Stimulated activated CD8-positive, alpha-beta memory T cell treated with anti-CD3 and anti-CD28 coated beads, Interleukin-12 subunit alpha, Interleukin-12 subunit beta, amount 100 ng/mL, for 24 hours (primary cell): Measurements from ENCODE around the gene GPR37L1.
"Not testable (repeated sequence)": the region's sequence is repeated elsewhere in the genome, so short reads cannot be mapped to it uniquely, and the experiment has no call there.

Experiments used
- DNase-seq: peaks from one replicate; pipeline ENCODE4 v3.0.0-alpha.2; 2020; ENCODE audit errors: extremely low read depth

Gene GPR37L1

DNA sequence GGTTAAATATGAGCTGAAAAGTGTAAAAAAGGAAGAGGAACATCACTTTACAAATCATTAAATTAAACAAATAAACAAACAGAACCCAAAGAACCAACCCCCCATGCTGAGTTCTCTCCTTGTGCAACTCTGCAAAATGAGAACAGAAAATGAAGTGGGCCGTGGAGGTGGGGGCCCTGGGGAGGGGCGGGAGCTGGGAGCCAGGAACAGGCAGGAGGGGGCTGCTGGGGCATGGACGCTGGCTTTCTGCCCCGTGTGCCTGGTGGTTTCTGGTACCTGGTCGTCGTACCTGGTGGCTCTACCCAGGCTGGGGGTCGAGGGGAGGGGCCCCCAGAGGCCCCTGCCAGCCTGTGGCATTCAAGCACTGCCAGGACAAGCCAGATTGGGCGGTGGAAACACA, 10.8 kb downstream of the GPR37L1 start:
- DNase-seq, result no peak

DNA sequence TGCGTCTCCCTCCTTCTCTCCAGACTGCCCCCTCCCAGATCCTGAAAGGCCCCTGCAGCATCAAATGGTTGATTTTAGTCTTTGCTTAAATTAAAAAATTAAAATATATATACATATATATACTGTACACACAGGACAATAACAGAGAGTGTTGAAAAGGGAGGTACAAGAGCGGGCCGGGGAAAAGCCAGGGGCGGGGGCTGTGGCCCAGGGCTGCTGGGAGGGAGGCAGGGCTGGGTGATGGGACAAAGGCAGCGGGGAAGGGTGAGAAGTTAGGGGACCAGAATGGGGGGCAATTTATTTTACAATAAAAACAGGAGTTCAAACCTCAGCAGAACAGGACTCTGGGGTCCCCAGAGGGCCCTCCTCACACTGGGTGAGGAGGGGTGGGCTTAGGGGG, 11.3 kb downstream of the GPR37L1 start:
- no peak for DNase-seq

DNA sequence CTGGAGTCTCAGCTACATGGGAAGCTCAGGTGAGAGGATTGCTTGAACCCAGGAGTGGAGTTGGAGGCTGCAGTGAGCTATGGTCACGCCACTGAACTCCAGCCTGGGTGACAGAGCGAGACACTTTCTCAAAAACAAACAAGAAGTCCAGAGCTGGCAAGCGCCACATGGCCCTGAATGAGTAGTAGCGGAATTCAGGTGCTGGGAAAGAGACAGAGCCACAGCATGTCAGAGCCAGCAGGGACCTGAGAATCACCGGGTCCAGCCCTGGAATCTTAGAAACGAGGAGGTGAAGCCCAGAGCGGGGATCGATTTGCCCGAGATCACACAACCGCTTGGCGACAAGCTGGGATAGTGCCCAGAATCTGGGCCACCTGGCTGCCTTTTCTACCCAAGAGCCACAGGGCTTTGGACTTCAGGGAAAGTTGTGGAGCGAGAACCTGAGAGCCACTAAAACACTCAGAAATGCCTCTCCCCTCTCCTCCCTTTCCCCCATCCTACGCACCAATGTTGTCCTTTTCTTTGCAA, 12.0 kb downstream of the GPR37L1 start:
- DNase-seq, result no peak

DNA sequence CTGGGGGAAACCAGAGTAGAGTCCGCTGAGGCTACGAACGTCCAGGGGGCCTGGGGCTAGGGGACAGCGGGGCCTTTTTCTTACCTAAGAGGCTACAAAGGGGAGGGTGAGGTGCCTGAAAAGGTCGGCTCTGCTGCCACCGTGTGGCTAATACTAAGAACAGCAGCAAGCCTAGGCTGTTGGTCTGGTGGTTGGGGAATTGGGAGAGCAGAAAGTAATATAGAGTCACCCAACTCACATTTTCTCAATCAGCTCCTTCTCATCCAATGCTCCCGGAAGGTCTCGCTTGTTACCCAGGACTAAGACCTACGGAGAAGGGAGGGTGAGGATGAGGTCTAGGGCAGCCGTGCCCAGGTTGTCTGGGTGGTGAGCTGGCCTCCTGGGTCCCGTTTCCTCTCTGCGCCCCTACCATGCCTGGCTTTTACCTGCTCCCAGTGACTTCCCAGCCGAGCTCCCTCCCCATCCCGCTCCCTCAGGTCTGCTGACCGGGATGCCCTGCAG, 12.6 kb downstream of the GPR37L1 start:
- DNase-seq, result no peak

DNA sequence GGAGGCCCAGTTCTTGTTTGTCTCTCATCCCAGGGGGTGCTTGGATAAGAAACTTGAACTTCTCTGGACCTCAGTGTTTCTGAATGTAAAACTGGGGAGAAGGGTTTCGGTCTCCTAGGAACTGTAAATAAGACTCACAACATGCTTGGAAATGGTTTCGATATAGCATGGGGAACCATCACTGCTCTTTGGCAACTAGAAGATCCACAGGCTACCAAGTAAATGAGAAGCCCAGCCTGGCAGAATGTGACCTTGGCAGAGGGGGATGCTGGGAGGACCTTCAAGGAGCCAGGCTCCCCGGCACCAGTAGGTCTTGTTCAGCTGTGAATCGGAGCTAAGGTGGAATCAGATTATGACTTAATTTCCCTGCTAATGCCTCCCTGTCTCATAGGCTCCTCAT, 18.1 kb downstream of the GPR37L1 start:
- no peak for DNase-seq

DNA sequence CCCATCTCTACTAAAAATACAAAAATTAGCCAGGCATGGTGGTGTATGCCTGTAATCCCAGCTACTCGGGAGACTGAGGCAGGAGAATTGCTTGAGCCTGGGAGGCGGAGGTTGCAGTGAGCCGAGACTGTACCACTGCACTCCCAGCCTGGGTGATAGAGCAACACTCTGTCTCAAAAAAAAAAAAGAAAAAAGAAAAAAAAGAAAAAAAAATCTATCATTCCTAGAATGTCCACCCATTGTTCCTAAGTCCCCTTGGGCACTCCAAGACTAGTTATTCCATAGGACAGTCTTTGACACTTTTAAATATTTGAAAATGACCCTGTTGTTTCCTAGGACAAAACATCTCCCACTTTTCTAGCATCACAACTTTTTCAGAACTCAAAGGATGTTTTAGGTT, 18.8 kb downstream of the GPR37L1 start:
- not testable (repeated sequence) for DNase-seq

DNA sequence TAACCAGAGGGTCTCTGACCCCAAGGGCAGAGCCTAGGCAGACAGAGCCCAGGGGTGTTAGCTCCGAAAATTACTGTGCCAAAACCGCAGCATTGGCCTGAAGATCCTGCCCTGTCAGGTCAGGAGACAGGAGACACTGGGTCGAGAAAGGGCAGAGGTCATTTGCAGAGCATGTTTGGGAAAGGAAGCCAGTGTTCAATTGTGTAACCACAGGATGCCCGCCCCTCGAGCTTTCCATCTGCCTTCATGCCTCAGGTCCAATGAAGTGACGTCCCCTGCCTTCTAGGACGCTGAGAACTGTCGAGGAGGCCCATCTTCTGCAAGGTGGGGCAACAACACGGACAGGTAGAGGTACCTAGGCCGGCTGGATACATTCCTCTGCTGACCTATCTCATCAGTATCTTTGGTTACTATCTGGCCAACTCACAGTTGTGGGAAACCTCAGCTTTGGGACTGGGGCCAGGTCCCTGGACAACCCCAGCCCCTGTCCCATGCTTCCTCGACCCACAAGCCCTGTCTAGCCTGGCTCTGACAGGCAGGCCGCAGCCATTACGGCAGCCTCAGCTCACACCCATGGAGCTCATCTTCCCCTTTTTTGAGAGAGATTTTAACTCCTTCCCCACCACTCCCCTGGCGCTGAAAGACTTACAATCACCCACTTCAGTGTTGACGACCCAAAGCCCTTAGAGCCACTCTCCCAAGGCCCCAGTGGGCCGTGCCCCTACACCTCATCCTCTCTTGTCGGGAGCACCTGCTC, 20.5 kb downstream of the GPR37L1 start:
- DNase-seq, result no peak

DNA sequence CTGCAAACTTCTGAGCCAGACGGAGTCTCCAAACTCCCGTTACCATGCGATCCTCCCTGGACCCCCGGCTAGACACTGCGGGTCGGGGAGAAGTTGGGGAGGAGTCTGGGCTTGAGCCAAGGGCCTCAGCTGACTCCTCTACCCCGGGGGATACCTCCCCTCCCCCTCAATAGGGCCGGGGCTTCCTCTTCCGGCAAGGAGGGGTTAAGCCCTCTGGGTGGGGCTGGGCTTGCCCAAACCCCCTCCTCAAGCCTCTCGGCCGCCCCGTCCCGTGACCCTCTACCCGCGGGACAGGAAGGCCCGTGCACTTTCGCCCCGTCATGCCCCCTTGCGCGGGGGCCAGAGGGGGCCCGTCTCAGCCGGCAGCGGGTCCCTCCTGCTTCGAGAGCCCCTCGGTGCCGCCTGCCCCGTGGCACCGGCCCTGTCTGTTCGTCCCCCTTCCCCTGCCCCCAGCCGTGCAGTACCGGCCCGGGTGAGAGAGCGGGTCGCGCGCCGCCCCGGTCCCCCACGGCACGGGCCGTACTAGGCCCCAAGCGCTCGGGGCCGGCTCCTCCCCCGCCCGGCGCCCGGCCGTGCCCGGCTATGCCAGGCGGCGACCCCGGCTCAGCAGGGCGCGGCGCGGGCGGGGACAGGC, 21.2 kb downstream of the GPR37L1 start:
- DNase-seq, result no peak

DNA sequence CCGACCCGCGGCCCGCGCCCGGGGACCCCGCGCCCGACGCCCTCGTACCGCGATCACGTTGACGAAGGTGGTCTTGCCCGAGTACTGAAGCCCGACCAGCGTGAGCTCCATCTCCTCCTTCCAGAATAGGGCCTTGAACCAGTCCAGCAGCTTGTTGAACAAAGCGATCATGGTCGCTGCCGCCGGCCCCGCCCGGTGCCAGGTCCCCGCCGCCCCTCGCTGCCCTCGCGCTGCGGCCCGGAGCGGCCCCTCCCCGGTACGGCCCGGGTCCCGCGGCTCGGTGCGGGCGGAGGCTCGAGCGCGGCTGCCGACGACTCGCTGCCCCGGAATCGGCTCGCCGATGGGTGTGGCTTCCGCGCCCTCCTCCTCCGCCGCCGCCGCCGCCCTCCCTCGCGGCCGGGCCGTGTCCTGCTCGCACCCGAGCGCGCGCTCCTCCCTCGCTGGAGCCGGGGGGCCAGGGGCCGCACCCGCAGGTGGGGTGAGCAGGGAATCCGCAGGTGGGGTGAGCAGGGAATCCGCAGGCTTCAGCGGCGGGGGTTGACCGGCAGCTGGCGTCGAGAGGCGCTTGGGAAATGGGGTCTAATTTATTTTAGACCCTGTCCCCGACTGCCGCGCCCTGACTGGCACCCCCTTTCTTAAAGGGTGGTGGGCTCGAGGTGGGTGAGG, 21.8 kb downstream of the GPR37L1 start, which contains the start of gene ARL8A:
Gene ARL8A, minus strand, starts transcription at position 336 of the 666 bp plus-strand sequence. Its CDS starts 165 bp downstream, at position 171.
- DNase-seq, result no peak

DNA sequence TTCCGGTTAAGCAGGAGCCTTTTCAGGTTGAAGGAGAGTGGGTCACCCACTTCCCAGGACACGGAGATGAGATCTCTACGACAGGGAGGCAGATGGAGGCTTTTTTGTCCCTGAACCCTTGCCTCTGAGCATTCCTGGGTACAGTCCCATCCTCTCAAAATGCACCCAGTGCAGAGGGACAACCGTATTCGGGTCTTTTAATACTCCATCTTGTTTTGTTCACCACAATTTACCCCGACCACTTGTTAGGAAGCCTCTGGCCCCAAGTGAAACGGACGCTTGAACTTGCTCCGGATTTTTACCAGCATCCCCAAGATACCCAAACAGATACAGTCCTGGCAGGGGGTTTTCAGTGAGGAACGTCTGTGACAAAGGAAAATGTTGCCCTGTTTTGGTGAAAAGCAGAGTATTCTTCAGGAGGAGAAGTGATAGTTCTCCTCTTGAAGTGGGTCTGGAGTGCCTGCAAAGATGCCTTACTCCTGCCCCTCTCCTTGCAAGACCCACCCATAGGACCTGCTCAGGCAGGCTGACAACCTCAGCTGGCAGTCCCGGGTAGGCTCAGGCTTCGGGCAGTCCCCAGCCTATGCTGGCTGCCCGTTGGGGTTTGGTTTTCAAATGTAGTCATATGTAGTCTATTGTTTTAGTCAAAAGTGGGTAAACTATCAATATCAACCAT, 22.5 kb downstream of the GPR37L1 start:
- no peak for DNase-seq

DNA sequence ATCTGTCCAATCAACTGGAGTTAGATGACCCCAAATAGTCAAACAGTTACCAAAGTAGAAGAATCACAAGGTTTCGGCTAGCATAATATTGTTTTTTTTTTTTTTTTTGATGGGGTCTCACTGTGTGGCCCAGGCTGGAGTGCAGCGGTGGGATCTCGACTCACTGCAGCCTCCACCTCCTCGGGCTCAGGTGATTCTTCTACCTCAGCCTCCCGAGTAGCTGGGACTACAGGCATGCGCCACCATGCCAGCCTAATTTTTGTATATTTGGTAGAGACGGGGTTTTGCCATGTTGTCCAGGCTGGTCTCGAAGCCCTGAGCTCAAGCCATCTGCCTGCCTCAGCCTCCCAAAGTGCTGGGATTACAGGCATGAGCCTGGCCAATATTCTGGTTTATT, 23.0 kb downstream of the GPR37L1 start:
- DNase-seq, result not testable (repeated sequence)

DNA sequence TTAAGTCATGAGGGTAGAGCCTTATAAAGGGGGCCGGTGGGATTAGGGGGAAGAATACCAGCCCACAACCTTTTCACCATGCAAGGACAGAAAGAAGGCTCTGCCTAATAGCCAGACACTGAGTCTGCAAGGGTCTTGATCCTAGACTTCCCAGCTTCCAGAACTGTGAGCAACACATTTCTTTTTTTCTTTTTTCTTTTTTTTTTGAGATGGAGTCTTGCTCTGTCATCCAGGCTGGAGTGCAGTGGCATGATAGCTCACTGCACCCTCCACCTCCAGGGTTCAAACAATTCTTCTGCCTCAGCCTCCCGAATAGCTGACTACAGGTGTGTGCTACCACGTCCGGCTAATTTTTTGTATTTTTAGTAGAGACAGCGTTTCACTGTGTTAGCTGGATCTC, 23.6 kb downstream of the GPR37L1 start:
- DNase-seq, result no peak

DNA sequence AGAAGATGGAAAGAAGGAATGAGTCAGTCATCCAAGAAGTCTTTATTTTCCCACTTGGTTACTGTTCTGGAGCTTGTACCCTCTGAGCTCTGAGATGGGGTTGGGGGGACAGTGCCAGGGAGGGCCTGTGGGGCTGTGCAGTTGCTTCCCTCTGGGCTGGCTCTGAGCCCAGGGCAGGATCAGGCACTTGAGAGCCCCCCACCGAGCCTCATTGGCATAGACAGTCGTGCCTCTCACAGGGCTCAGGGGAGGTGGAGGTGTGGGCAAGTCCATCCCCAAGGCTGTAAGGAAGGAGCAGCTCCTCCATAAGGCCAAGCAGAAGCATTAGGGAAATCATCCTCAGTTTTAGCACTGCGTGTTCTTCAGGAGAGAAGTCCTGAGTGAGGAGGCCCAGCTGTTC, 24.3 kb downstream of the GPR37L1 start:
- DNase-seq, result no peak

DNA sequence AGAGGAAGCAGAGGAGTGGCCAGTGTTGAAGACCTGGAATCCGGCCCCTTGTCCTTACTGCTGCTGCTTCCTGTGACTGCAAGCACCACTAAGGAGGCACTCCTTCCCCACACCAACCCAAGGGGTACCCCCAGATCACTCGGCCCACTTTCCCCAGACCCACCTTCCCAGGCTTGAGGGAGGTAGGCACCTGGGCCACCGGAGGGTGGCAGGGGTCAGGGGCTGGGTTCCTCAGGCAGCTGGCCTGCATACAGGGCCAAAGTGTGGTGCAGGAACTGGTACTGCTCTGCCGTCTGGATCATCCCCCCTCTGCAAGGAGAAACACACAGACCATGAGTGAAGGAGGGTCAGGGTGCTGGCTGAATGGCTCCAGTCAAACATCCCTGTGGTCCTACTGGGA, 25.7 kb downstream of the GPR37L1 start:
- no peak for DNase-seq

DNA sequence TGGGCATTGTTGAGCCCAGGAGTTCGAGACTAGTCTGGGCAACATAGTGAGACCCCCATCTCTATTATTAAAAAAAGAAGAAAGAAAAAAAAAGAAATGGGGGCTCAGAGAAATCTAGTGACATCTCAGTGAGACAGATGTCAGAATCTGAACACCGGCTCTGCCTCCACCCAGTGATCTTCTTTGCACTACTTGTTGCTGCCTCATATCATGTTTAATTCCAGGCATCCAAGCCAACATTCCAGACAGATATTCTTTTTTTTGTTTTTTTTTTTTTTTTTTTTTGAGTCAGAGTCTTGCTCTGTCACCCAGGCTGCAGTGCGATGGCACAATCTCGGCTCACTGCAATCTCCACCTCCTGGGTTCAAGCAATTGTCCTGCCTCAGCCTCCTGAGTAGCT, 26.8 kb downstream of the GPR37L1 start:
- DNase-seq, result no peak

DNA sequence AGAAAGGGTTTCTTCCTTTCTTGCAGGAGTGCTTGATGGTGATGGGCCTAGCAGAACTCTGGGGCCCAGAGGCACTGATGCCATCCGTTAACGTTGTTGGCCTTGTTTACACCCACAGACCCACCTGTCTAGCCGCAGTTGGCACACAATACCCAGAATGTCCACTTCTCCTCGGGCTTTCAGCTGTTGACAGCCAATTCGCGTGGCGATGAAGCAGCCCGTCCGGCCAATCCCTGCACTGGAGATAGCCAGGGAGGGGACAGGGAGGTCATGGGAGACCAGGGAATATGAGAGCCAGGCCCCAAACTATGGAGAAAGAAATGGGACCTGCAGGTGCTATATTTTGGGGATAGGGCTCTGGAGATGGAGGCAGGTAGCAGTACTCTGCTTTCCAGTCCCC, 27.5 kb downstream of the GPR37L1 start:
- DNase-seq, result no peak

DNA sequence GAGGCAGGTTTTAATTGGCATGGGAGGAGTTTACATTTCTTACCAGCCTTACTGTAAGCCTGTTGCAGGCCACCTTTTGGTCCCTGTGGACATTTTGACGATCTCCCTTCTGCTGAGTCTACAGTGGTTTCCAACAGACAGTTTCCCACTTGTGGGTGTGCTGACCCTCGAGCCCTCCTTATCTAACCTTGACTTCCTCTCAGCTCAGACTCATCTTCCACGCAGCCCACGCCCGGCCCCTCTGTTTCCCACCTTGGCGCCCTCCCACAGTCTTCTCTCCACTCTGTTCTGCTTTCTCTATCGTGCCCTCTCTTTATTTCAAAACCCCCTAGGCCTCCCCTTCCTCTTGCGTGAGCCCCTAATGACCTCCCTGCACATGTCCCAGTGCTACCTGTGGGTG, 27.9 kb downstream of the GPR37L1 start:
- DNase-seq, result no peak

DNA sequence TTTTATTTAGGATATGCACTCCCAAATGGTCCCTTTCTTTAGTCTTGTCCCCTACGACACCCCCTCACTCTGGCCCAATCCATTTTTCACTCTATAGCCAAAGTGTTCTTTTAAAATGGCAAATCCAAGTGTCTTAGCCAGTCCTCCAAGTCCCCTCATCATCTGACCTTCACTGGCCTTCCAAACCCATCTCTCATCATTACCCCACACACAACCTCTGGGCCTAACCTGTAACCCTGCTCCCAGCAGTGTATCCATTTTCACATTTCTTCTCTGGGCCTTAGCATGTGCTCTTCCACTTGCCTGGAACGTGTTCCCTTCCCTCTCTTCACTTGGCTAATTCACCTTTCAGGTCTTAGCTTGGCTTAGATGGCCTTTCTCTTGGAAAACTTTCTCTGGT, 28.3 kb downstream of the GPR37L1 start:
- DNase-seq, result no peak

DNA sequence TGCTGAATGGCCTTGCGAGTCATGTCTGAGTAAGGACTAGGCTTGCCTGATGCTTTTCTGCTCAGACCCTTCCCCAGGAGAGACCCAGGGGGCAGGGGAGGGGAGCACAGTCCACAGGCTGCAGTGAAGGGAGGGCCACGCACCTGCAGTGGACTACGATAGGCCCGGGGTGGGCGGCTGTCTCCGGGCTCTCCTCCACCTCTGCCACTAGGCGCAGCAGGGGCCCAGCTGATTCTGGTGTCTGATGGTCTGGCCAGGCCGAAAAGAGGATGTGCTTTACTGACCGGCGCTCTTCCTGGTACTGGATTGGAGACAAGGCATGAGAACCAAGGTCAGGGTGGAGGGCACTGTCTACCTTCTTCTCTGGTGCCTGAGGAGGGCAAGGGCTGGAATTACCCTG, 29.7 kb downstream of the GPR37L1 start:
- DNase-seq, result no peak

DNA sequence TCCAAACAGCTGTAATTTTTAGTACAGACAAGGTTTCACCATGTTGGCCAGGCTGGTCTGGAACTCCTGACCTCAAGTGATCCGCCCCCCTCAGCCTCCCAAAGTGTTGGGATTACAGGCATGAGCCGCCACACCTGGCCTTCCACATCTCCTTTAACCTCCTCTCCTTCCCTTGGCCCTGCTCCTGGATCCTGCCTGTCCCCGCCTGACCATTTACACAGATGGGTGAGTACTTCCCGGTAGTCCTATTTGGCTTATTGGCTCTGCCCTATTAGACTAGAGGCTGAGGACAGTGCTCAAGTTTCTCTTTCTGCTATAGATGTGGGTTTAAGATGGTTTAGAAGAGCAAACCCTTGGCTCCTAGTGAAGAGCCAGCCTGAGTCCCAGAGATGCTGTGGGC, 30.6 kb downstream of the GPR37L1 start:
- DNase-seq, result no peak

DNA sequence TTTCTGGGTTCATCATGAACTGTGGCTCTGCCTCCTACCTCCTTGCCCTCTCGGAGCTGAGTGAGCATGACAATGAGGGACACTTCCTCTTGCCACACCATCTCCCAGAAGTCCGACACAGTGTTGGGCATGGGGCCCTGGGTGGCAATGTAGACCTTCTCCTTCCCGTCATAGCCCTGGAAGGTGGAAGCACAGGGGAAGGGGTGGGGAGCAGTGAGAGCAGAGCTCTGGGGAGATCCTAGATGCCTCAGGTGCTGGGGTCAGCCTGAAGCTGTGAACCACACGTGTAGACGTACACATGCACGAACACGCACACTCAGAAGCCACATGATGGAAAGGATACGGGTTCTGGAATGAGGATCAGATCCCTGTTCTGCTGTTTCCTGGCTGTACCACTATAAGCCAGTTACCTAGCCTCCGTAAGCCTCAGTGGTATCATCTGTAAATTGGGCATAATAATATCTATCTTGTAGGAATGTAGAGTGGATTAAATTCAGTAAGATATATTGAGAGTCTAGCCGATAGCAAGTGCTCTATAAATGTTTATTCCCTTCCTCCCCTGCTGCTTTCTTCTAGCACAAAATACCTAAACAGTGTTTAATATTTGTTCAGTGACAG, 31.5 kb downstream of the GPR37L1 start:
- no peak for DNase-seq
